OCI-LY1 (cell line): ENCODE data around the gene POT1.

Source experiments
- H2AFZ ChIP-seq: fragments of 200-600 bp; sonication (generic), shearing (Covaris generic); 2 replicates; pipeline ENCODE4 v1.6.0; 2014; ENCODE audit warnings: antibody characterized with exemption, mild to moderate bottlenecking, low read length
- H3F3A ChIP-seq: fragments of 200-600 bp; sonication (generic), shearing (Covaris generic); 2 replicates; pipeline ENCODE4 v1.6.0; 2014; ENCODE audit warnings: mild to moderate bottlenecking, antibody characterized with exemption, low read length, moderate library complexity; ENCODE audit not compliant: insufficient read depth
- H3K27ac ChIP-seq: fragments of 200-600 bp; sonication (generic); 2 replicates; pipeline ENCODE4 v1.5.1; 2014; ENCODE audit warnings: low read length, mixed run types, mild to moderate bottlenecking, low read depth; ENCODE audit not compliant: poor library complexity, severe bottlenecking
- H3K27me3 ChIP-seq: fragments of 200-600 bp; sonication (generic); 2 replicates; pipeline ENCODE4 v1.6.0; 2014; ENCODE audit warnings: antibody characterized with exemption, mild to moderate bottlenecking, low read length, moderate library complexity; ENCODE audit not compliant: insufficient read depth
- H3K36me3 ChIP-seq: fragments of 200-600 bp; sonication (generic); 2 replicates; pipeline ENCODE4 v1.6.1; 2014; ENCODE audit warnings: mild to moderate bottlenecking, antibody characterized with exemption, low read length, moderate library complexity, mixed read lengths; ENCODE audit not compliant: insufficient read depth
- H3K4me1 ChIP-seq: fragments of 200-600 bp; sonication (generic); 2 replicates; pipeline ENCODE4 v1.5.1; 2014; ENCODE audit warnings: mild to moderate bottlenecking, low read length, moderate library complexity; ENCODE audit not compliant: insufficient read depth, severe bottlenecking
- H3K4me2 ChIP-seq: fragments of 200-600 bp; sonication (generic), shearing (Covaris generic); 2 replicates; pipeline ENCODE4 v1.6.1; 2014; ENCODE audit warnings: low read length
- H3K4me3 ChIP-seq: fragments of 200-600 bp; sonication (generic); 2 replicates; pipeline ENCODE4 v1.5.1; 2014; ENCODE audit warnings: low read length, low read depth, mild to moderate bottlenecking, mixed read lengths; ENCODE audit not compliant: poor library complexity, severe bottlenecking
- H3K79me2 ChIP-seq: fragments of 200-600 bp; shearing (Covaris generic); 2 replicates; pipeline ENCODE4 v1.6.1; 2016; ENCODE audit warnings: mixed run types, low read length, mixed read lengths; ENCODE audit not compliant: insufficient read depth
- H3K9ac ChIP-seq: fragments of 200-600 bp; sonication (generic), shearing (Covaris generic); 2 replicates; pipeline ENCODE4 v1.6.1; 2014; ENCODE audit warnings: mild to moderate bottlenecking, low read length, mixed read lengths
- H3K9me2 ChIP-seq: fragments of 200-600 bp; sonication (generic), shearing (Covaris generic); 2 replicates; pipeline ENCODE4 v1.6.1; 2014; ENCODE audit warnings: low read depth, mild to moderate bottlenecking, low read length, mixed read lengths
- H3K9me3 ChIP-seq: fragments of 200-600 bp; shearing (Covaris generic); 2 replicates; pipeline ENCODE4 v1.6.1; 2014; ENCODE audit warnings: low read length, mixed read lengths
- H4K20me1 ChIP-seq: fragments of 200-600 bp; sonication (generic), shearing (Covaris generic); 2 replicates; pipeline ENCODE4 v1.6.0; 2016; ENCODE audit warnings: mild to moderate bottlenecking, low read length; ENCODE audit not compliant: insufficient read depth
- CTCF ChIP-seq: fragments of 200-600 bp; sonication (generic), shearing (Covaris generic); IDR thresholded peaks from 2 replicates; pipeline ENCODE4 v1.5.1; 2017; ENCODE audit warnings: mild to moderate bottlenecking, antibody characterized with exemption, low read length, moderate library complexity, mixed read lengths
- EZH2 ChIP-seq: fragments of 200-600 bp; sonication (generic), shearing (Covaris generic); IDR thresholded peaks from 2 replicates; pipeline ENCODE4 v1.8.0; 2017; ENCODE audit warnings: borderline replicate concordance, mixed run types, mild to moderate bottlenecking, antibody characterized with exemption, low read length, moderate library complexity, mixed read lengths

The POT1 gene

DNA sequence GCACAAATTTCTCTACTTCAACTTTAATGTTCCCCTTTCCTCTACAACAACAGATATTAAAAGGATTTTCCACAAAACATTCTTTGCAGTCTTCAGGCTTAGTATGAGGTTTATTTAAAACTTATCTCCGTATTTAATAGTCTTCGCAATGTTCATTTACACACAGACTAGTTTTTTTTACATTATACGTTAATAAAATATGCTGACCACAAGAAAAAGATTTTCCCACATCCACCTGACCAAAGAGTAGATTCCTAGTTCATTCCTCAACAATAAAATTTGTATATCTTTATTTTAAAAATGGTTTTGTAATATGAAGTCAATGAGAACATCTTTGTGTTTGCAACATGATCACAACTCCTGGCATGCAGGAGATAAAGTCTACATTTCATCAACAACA, 42.4 kb downstream of the POT1 start:
- H3F3A ChIP-seq, result no peaks in the 10 kb centered on the region
- no peaks in the 10 kb centered on the region for H3K9me3 ChIP-seq
- H3K9me2 ChIP-seq, result no peaks in the 10 kb centered on the region
- H3K4me1 ChIP-seq, result no peaks in the 10 kb centered on the region
- no peak overlapping the region for H3K4me2 ChIP-seq
- no peaks in the 10 kb centered on the region for H3K27me3 ChIP-seq
- H4K20me1 ChIP-seq, result no peaks in the 10 kb centered on the region
- H3K9ac ChIP-seq, result no peak overlapping the region
- H2AFZ ChIP-seq, result no peak overlapping the region
- no peak overlapping the region for H3K4me3 ChIP-seq
- peaks cover 37% of the 10 kb centered on the region for H3K36me3 ChIP-seq
- no peak overlapping the region for H3K27ac ChIP-seq
- H3K79me2 ChIP-seq, result no peaks in the 10 kb centered on the region
- TF ChIP-seq CTCF, result no peak
- no peak for TF ChIP-seq EZH2

GRCh38 chr7:124881981-124882380, 47.6 kb downstream of the POT1 start:
- Histone ChIP-seq H3F3A (no peaks in the 10 kb centered on the region), H3K36me3 (no peaks in the 10 kb centered on the region), H3K9ac (no peak overlapping the region), H2AFZ (no peak overlapping the region), H3K4me1 (no peaks in the 10 kb centered on the region), H3K4me2 (no peak overlapping the region), H3K9me3 (no peaks in the 10 kb centered on the region), H3K27ac (no peak overlapping the region), H3K27me3 (no peaks in the 10 kb centered on the region), H4K20me1 (no peaks in the 10 kb centered on the region), H3K4me3 (no peak overlapping the region), H3K9me2 (no peaks in the 10 kb centered on the region), H3K79me2 (no peaks in the 10 kb centered on the region)
- TF ChIP-seq EZH2, result no peak
- TF ChIP-seq CTCF, result no peak

DNA sequence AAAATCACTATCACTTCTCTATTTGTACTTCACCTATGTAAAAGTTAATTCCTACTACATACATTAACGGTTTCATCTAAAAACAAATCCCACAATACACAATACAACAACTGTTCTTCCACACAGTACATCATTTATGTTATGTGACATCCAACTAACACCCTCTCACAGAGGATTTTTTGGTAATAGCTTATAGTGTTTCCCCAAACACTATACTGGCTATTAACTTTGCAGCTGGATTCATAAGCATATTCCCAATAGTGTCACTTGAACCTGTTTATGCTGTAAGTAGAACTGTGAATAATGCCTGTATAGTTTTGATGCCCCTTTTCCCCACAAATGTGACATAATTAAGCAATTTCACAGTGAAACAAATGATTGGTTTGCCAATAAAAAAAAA, 49.9 kb downstream of the POT1 start:
- H3K79me2 ChIP-seq, result no peaks in the 10 kb centered on the region
- no peaks in the 10 kb centered on the region for H3K4me1 ChIP-seq
- H3K9me3 ChIP-seq, result no peaks in the 10 kb centered on the region
- H4K20me1 ChIP-seq, result no peaks in the 10 kb centered on the region
- TF ChIP-seq CTCF, result no peak
- no peaks in the 10 kb centered on the region; the same call in 1 of the 2 replicates for H3K36me3 ChIP-seq
- no peak overlapping the region for H3K9ac ChIP-seq
- no peak overlapping the region for H3K27ac ChIP-seq
- no peaks in the 10 kb centered on the region for H3K9me2 ChIP-seq
- no peak overlapping the region for H2AFZ ChIP-seq
- H3K4me3 ChIP-seq, result no peak overlapping the region
- H3K27me3 ChIP-seq, result no peaks in the 10 kb centered on the region
- H3K4me2 ChIP-seq, result no peak overlapping the region
- H3F3A ChIP-seq, result no peaks in the 10 kb centered on the region
